Fibroblast of skin of abdomen (primary cell): ENCODE results near the gene KCNJ12.
"Not testable (repeated sequence)": the region's sequence is repeated elsewhere in the genome, so short reads cannot be mapped to it uniquely, and the experiment has no call there.

Source experiments
- DNase-seq: peaks from one replicate; pipeline ENCODE4 v3.0.0-alpha.2; 2013

KCNJ12 gene

GRCh38 chr17:21453144-21453898, 77.2 kb downstream of the KCNJ12 start:
- no peak for DNase-seq

- not testable (repeated sequence) for DNase-seq
These were observed 77.8 kb downstream of the KCNJ12 start for GRCh38 chr17:21454006-21454405.

GRCh38 chr17:21454441-21454840, 78.3 kb downstream of the KCNJ12 start:
- no peak for DNase-seq

GRCh38 chr17:21455761-21456160, 79.6 kb downstream of the KCNJ12 start:
- DNase-seq: no peak

GRCh38 chr17:21456449-21456848, 80.3 kb downstream of the KCNJ12 start:
- DNase-seq: not testable (repeated sequence)

- peak; percentile 86 for DNase-seq
These were observed 81.2 kb downstream of the KCNJ12 start for GRCh38 chr17:21457051-21458026.

GRCh38 chr17:21458054-21458453, 81.9 kb downstream of the KCNJ12 start:
- DNase-seq: no peak

- DNase-seq: no peak
These were observed 83.4 kb downstream of the KCNJ12 start for GRCh38 chr17:21459536-21459935.

- no peak for DNase-seq
These were observed 84.2 kb downstream of the KCNJ12 start for GRCh38 chr17:21460358-21460757.

- no peak for DNase-seq
These were observed 86.1 kb downstream of the KCNJ12 start for GRCh38 chr17:21462237-21462636.

- no peak for DNase-seq
These were observed 87.1 kb downstream of the KCNJ12 start for GRCh38 chr17:21463204-21463661.

- DNase-seq: no peak
These were observed 87.7 kb downstream of the KCNJ12 start for GRCh38 chr17:21463779-21464407.

- DNase-seq: no peak
These were observed 88.5 kb downstream of the KCNJ12 start for GRCh38 chr17:21464611-21465021.

- DNase-seq: no peak
These were observed 90.4 kb downstream of the KCNJ12 start for GRCh38 chr17:21466550-21466949.

- DNase-seq: no peak
These were observed 91.0 kb downstream of the KCNJ12 start for GRCh38 chr17:21467196-21467595.

- no peak for DNase-seq
These were observed 91.8 kb downstream of the KCNJ12 start for GRCh38 chr17:21467739-21468490.
